GM10266 (cell line): ENCODE results near the gene ATXN7L1.

Experiments used
- DNase-seq: peaks from one replicate; pipeline ENCODE4 v3.0.0; 2012; ENCODE audit errors: extremely low spot score
- CTCF ChIP-seq: IDR thresholded peaks from 2 replicates; pipeline ENCODE4 v1.5.1; 2012; ENCODE audit warnings: mild to moderate bottlenecking, low read depth; ENCODE audit not compliant: control insufficient read depth, insufficient read depth; ENCODE audit errors: missing control alignments

ATXN7L1 gene

GRCh38 chr7:105707967-105708762 is 168.2 kb downstream of the ATXN7L1 start:
- no peak for TF ChIP-seq CTCF
- no peak for DNase-seq

- TF ChIP-seq CTCF = no peak
- DNase-seq = no peak
Observed at GRCh38 chr7:105707381-105707780, 169.0 kb downstream of the ATXN7L1 start.

GRCh38 chr7:105705427-105705826 is 171.0 kb downstream of the ATXN7L1 start:
- TF ChIP-seq CTCF = no peak
- DNase-seq = no peak

GRCh38 chr7:105703207-105703930 is 173.0 kb downstream of the ATXN7L1 start:
- no peak for TF ChIP-seq CTCF
- no peak for DNase-seq

- no peak for TF ChIP-seq CTCF
- DNase-seq = no peak
Observed at GRCh38 chr7:105699568-105700236, 176.7 kb downstream of the ATXN7L1 start.

GRCh38 chr7:105698531-105698930 is 177.9 kb downstream of the ATXN7L1 start:
- TF ChIP-seq CTCF = no peak
- no peak for DNase-seq
